Cardiac fibroblast (primary cell): Measurements from ENCODE around the gene PHLDB2.

ENCODE experiments used
- DNase-seq, 2 donors: peaks; one replicate each; pipeline versions ENCODE4 v3.0.0 to v3.0.0-alpha.2; 2010; ENCODE audit warnings: low read depth in 2 of 2
- H3K4me3 ChIP-seq, 2 donors: replicated peaks in 1 of 2; 1 replicate in 1 of 2; 2 replicates in 1 of 2; pipeline ENCODE4 v1.5.1; 2011; ENCODE audit warnings: low read depth in 2 of 2, low read length in 2 of 2, mild to moderate bottlenecking in 2 of 2, moderate library complexity in 1 of 2
- TF ChIP-seq, protein P1 (sequence below): IDR thresholded peaks from one replicate; pipeline ENCODE4 v1.5.1; 2011; ENCODE audit warnings: low read depth, mild to moderate bottlenecking, low read length, inconsistent platforms

The PHLDB2 gene

DNA sequence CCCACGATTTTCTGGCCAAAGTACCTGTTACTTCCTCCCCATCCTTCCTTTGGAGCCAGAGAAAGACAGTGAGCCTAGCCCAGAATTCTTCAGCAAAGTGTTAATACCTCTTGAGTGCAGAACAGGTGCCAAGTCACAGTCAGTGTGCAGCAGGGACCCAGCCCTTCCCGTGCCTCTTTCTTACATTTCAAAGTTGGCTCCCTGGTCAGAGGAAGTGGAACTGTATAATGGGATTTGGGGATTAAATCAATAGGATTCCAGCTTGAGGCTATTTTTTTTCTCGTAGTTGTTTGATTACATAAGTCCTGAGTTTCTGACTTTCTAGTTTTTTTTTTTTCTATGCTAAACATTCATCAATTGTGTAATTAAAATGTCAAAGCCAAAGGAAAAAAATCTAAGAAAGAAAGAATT is 67.2 kb downstream of the PHLDB2 start:
- H3K4me3 ChIP-seq: no peak overlapping the region
- TF ChIP-seq, protein P1, sequence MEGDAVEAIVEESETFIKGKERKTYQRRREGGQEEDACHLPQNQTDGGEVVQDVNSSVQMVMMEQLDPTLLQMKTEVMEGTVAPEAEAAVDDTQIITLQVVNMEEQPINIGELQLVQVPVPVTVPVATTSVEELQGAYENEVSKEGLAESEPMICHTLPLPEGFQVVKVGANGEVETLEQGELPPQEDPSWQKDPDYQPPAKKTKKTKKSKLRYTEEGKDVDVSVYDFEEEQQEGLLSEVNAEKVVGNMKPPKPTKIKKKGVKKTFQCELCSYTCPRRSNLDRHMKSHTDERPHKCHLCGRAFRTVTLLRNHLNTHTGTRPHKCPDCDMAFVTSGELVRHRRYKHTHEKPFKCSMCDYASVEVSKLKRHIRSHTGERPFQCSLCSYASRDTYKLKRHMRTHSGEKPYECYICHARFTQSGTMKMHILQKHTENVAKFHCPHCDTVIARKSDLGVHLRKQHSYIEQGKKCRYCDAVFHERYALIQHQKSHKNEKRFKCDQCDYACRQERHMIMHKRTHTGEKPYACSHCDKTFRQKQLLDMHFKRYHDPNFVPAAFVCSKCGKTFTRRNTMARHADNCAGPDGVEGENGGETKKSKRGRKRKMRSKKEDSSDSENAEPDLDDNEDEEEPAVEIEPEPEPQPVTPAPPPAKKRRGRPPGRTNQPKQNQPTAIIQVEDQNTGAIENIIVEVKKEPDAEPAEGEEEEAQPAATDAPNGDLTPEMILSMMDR: no peak
- no peak for DNase-seq

DNA sequence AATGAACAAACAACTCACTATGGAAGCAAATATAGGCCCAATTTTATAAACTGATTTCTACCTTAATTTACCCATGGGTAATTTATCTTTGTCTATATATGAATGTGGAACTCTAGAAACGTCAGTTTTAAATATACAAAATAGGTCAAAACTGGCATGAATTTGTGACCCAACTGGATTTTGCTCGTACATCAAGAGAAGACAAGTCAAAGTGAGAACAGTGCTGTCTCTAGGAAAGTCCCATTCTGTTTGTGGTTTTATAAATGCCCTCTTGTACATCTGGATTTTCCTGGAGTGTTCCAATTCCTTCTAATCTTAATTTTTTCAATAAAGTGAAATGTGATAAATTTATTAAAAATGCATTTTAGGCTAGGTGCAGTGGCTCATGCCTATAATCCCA is 69.5 kb downstream of the PHLDB2 start:
- TF ChIP-seq, protein P1: no peak
- DNase-seq: no peak
- H3K4me3 ChIP-seq: no peak overlapping the region

DNA sequence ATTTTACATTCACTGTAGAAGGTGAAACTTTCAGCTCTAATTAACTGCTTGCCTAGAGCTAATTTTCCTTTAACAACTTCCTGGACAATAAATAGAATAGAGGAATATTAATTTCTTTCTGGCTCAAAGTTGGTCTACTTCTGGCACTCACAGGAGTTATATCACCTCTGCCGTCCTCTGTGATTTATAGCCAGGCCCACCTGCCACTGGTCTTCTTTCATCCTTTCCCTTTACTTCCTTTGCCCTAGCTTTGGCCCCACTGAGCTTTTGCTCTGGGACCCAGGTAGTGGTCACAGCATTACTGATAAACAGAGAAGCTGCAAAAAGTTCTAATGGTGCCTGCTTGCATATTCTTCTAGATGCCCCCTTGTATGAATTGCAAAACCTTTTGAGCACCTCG is 70.4 kb downstream of the PHLDB2 start:
- TF ChIP-seq, protein P1: no peak
- no peak overlapping the region for H3K4me3 ChIP-seq
- DNase-seq: no peak

DNA sequence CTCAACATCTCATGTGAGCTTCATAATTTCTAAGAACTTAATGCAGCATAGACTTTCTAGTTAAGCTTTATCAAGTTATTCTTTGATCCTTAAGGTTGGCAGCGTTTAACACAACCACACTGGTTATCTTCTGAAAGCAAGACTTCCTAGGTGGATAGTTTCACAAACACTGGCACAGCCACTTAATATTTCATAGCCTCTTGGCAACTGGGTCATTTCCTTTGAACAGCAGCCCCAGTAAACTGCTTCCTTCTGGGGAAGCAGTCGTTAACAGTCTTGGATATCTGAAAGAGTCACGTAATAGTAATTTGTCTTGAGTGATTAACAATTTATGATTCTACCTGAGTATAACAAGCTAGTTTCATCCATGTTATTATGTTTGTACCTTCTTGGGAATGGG is 73.9 kb downstream of the PHLDB2 start:
- peak in 1 of 2 donors; percentile 4 for DNase-seq
- TF ChIP-seq, protein P1: no peak
- no peak overlapping the region for H3K4me3 ChIP-seq

DNA sequence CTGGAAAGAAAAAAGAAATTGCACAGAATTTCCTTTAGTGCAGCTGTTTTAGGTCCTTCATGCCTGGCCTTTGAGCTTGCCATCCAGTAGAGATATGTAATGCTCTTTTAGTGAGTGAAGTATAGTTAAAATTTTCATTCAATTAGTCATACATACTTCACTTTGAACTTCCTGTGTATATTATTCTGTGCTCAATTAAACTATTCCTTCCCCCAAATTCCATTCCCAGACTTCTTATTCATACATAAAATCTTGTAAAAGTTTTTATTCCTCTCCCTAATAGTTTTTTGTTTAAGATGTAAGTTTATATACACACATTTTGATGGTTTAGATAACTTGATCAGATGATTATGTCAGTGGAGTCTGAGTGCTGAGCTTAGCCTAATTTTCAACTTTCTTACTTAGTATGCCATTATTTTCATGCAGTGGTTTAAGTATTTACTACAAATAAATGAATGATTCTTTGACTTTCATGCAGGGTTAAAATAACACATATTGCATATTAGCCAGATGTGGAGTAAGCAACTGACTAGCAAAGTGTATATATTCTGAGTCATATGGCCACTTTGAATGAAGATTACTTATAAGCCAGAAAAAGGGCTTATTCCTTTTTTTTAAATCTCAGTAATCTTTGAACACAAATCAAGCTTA is 77.3 kb downstream of the PHLDB2 start:
- peak; percentile 66 to 81 for DNase-seq
- TF ChIP-seq, protein P1: no peak
- no peak overlapping the region for H3K4me3 ChIP-seq

DNA sequence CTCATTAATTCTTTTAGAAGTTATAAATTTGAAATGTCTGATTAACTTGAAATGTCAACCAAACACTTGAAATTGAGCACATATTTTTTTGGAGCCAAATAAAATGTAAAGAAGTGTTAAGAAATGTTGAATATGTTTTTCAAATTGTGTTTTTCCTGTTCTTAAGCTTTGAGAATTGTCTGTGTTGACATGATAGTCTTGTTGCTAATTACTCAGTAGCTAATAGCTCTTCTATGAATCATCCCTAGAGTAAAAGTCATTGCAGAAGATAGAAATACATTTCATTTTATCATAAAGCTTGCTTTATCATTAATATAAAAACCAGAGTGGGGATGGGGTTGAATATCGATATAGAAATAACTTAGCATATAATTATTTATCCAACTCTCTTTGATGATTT is 77.9 kb downstream of the PHLDB2 start:
- DNase-seq: peak; percentile 18 to 65
- H3K4me3 ChIP-seq: no peak overlapping the region
- TF ChIP-seq, protein P1: no peak

DNA sequence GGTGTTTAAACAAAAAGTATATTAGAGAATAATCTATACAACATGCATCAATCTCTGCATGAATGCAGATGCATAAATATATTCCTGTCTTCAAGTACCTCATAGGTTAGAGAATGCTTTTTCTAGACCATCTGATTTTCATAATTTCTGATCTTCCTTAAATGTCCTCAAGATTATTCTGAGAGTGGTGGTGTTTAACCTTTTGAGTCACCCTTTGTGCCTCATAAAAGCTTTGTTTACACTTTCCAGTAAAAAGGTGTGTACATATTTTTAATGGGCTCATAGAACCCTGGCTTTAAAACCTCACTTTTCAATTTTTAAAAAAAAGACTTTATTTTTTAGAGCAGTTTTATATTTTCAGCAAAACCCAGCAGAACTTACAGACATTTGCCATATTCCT is 78.8 kb downstream of the PHLDB2 start:
- TF ChIP-seq, protein P1: no peak
- no peak overlapping the region for H3K4me3 ChIP-seq
- no peak for DNase-seq
